ENCODE measurements around the gene GRN. TPM values are rescaled to one million over a fixed set of nuclear protein-coding genes. Genes with fewer than 3 reads are reported as not detected.

The GRN gene
- total and polyA plus RNA-seq, 2 of the 8 experiments (the other 6 are each of a cell fraction or from before 2014, with no cell fraction given), result 108 to 387 TPM

DNA sequence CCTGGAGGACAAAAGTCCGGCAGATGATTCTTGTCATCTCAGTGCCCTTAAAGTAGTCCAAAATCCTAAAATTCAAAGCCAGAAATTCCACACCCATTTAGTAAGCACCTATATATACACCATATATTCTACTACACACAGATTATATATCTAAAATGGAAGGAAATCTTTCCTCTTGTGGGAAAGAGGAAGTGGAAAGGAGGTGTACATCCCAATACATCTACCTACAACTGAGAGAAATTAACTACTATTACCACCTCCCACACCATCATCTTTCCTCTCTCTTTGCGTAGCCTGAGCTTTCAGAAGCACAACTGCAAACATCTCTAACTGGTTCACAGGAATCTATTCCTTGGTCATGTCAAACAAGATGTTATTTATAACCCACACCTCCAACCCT is 49.7 kb downstream of the GRN start (continued):
- TF ChIP-seq KDM1A (IDR thresholded peaks at IDR 0.05; ENCODE audit: borderline replicate concordance, low read length) (no peak), POLR2A (IDR thresholded peaks at IDR 0.05; ENCODE audit: control extremely low read depth in 1 of 2, low read depth in 2 of 2, low read length in 2 of 2) (no peak), CTBP2 (IDR thresholded peaks at IDR 0.05; ENCODE audit: borderline replicate concordance, insufficient read depth, insufficient read length, low read length) (no peak), HDAC6 (IDR thresholded peaks at IDR 0.05; ENCODE audit: low read depth, low read length) (no peak), POLR2AphosphoS5 (IDR thresholded peaks at IDR 0.05; ENCODE audit: low read depth, low read length) (no peak)
